HCT116 (cell line): ENCODE results near the gene ACOX3. TPM values are rescaled to one million over a fixed set of nuclear protein-coding genes. Genes with fewer than 3 reads are reported as not detected.

Experiments
- ATAC-seq: fragments of 200-7000 bp; cut with Tn5 transposase; 2 replicates; pipeline ENCODE4 v1.9.1; 2020; ENCODE audit warnings: mild to moderate bottlenecking, moderate library complexity
- BruUV-seq: library from RNA; stranded (reverse); fragments of 400-500 nt; replicated peaks from 2 replicates; lab custom pipeline; 2021; lab: Mats Ljungman, UMichigan
- CTCF ChIA-PET: fragments of 300-600 bp; sonication (Branson Sonifier 250); formaldehyde crosslinking; loops from one replicate; lab custom pipeline; 2021; ENCODE audit warnings: antibody characterized with exemption; lab: Charles Lee
- POLR2A ChIA-PET: fragments of 300-600, 350-600 bp; sonication (Branson Sonifier 250); formaldehyde crosslinking; loops from one replicate; lab custom pipeline; 2021; ENCODE audit warnings: antibody characterized with exemption; lab: Charles Lee
- RAD21 ChIA-PET, 2 experiments: fragments of 300-600 bp; sonication (Branson Sonifier 250); formaldehyde crosslinking; loops; one replicate each; lab custom pipeline; 2023; ENCODE audit warnings: low total read pairs in 2 of 2; ENCODE audit not compliant: uncharacterized antibody in 2 of 2, unreplicated experiment in 2 of 2, low non-redundant PET in 1 of 2; lab: Charles Lee
- DNase-seq: peaks from one replicate; pipeline ENCODE4 v3.0.0-alpha.2; 2010; ENCODE audit warnings: low read depth, low spot score
- H2AFZ ChIP-seq: fragments of 200-600 bp; shearing (Covaris generic), sonication (generic); 2 replicates; pipeline ENCODE4 v1.6.1; 2017; ENCODE audit warnings: low read depth, mixed run types, mixed read lengths, antibody characterized with exemption, low read length; ENCODE audit not compliant: poor library complexity, severe bottlenecking
- H3K27ac ChIP-seq: 2 replicates; pipeline ENCODE4 v1.5.1; 2012; ENCODE audit warnings: low read depth, low read length
- H3K27me3 ChIP-seq: fragments of 200-600 bp; sonication (generic); 2 replicates; pipeline ENCODE4 v1.6.1; 2016; ENCODE audit warnings: mixed run types, low read length, mixed read lengths; ENCODE audit not compliant: insufficient read depth
- H3K36me3 ChIP-seq, 2 experiments: fragments of 200-500 bp in 1 of 2; fragments of 200-600 bp in 1 of 2; sonication (Bioruptor generic) in 1 of 2; sonication (generic) in 1 of 2; 2 replicates each; pipeline versions ENCODE4 v1.5.1 to v1.6.1; 2014 to 2016; ENCODE audit warnings: low read length in 2 of 2, inconsistent platforms in 1 of 2, mixed read lengths in 1 of 2, mixed run types in 1 of 2; ENCODE audit not compliant: insufficient read depth in 2 of 2, control insufficient read depth in 1 of 2
- H3K4me1 ChIP-seq, 2 experiments: fragments of 200-600 bp in 1 of 2; sonication (generic) in 1 of 2; 2 replicates each; pipeline versions ENCODE4 v1.5.1 to v1.6.1; 2012 to 2017; ENCODE audit warnings: low read length in 2 of 2, inconsistent platforms in 1 of 2, mild to moderate bottlenecking in 1 of 2, mixed read lengths in 1 of 2, mixed run types in 1 of 2, moderate library complexity in 1 of 2; ENCODE audit not compliant: insufficient read depth in 2 of 2, control insufficient read depth in 1 of 2
- H3K4me2 ChIP-seq: fragments of 200-600 bp; sonication (generic); 2 replicates; pipeline ENCODE4 v1.6.1; 2017; ENCODE audit warnings: mixed run types, low read length, mixed read lengths
- H3K4me3 ChIP-seq, 2 experiments: fragments of 200-600 bp in 1 of 2; sonication (generic) in 1 of 2; replicated peaks in 1 of 2; 2 replicates each; pipeline ENCODE4 v1.5.1; 2011 to 2016; ENCODE audit warnings: low read length in 2 of 2, control low read depth in 1 of 2, low read depth in 1 of 2, mild to moderate bottlenecking in 1 of 2, mixed read lengths in 1 of 2, mixed run types in 1 of 2
- H3K79me2 ChIP-seq: fragments of 200-600 bp; sonication (generic); 2 replicates; pipeline ENCODE4 v1.6.1; 2017; ENCODE audit warnings: mild to moderate bottlenecking, mixed run types, low read length, moderate library complexity, mixed read lengths; ENCODE audit not compliant: insufficient read depth
- H3K9ac ChIP-seq: fragments of 200-600 bp; sonication (generic); 2 replicates; pipeline ENCODE4 v1.6.1; 2016; ENCODE audit warnings: low read length, mixed read lengths
- H3K9me2 ChIP-seq: fragments of 200-600 bp; sonication (generic), shearing (Covaris generic); 2 replicates; pipeline ENCODE4 v1.6.1; 2017; ENCODE audit warnings: mixed run types, mild to moderate bottlenecking, moderate library complexity; ENCODE audit not compliant: insufficient read depth
- H3K9me3 ChIP-seq, 2 experiments: fragments of 200-500 bp in 1 of 2; fragments of 200-600 bp in 1 of 2; sonication (Bioruptor generic) in 1 of 2; sonication (generic) in 1 of 2; 2 replicates each; pipeline ENCODE4 v1.6.1; 2014 to 2017; ENCODE audit warnings: low read length in 2 of 2, mixed read lengths in 2 of 2, inconsistent platforms in 1 of 2, low read depth in 1 of 2, mild to moderate bottlenecking in 1 of 2, mixed run types in 1 of 2, moderate library complexity in 1 of 2; ENCODE audit not compliant: control insufficient read depth in 1 of 2, insufficient read depth in 1 of 2
- H4K20me1 ChIP-seq: fragments of 200-600 bp; sonication (generic), shearing (Covaris generic); 2 replicates; pipeline ENCODE4 v1.6.1; 2017; ENCODE audit warnings: mixed run types, mild to moderate bottlenecking, moderate library complexity; ENCODE audit not compliant: insufficient read depth
- CTCF ChIP-seq, 3 experiments: fragments of 200-600 bp in 1 of 3; sonication (generic) in 1 of 3; IDR thresholded peaks in 2 of 3; conservative IDR thresholded peaks in 1 of 3; 2 replicates each; pipeline ENCODE4 v1.5.1; 2012 to 2017; ENCODE audit warnings: low read depth in 2 of 3, low read length in 2 of 3, antibody characterized with exemption in 1 of 3, borderline replicate concordance in 1 of 3, control low read depth in 1 of 3, mild to moderate bottlenecking in 1 of 3, mixed read lengths in 1 of 3, mixed run types in 1 of 3, moderate library complexity in 1 of 3; ENCODE audit not compliant: insufficient read depth in 1 of 3
- EGR1 ChIP-seq: IDR thresholded peaks from 2 replicates; pipeline ENCODE4 v1.6.1; 2012; ENCODE audit warnings: low read depth
- JUND ChIP-seq: IDR thresholded peaks from 2 replicates; pipeline ENCODE4 v1.6.1; 2012
- MAX ChIP-seq: IDR thresholded peaks from 2 replicates; pipeline ENCODE4 v1.6.1; 2012
- POLR2AphosphoS5 ChIP-seq: IDR thresholded peaks from 2 replicates; pipeline ENCODE4 v1.6.1; 2011; ENCODE audit warnings: mild to moderate bottlenecking, low read depth, low read length, moderate library complexity
- RAD21 ChIP-seq: IDR thresholded peaks from 2 replicates; pipeline ENCODE4 v1.6.1; 2012; ENCODE audit warnings: low read depth, mild to moderate bottlenecking
- REST ChIP-seq: IDR thresholded peaks from 2 replicates; pipeline ENCODE4 v1.6.1; 2012; ENCODE audit warnings: low read depth
- SP1 ChIP-seq: IDR thresholded peaks from 2 replicates; pipeline ENCODE4 v1.6.1; 2012; ENCODE audit warnings: low read depth
- TCF7L2 ChIP-seq: IDR thresholded peaks from 2 replicates; pipeline ENCODE4 v1.7.0; 2011; ENCODE audit warnings: borderline replicate concordance, inconsistent platforms; ENCODE audit not compliant: insufficient read depth, insufficient read length; ENCODE audit errors: extremely low read depth
- ZBTB33 ChIP-seq: IDR thresholded peaks from 2 replicates; pipeline ENCODE4 v1.6.1; 2011; ENCODE audit warnings: mild to moderate bottlenecking, low read length, moderate library complexity; ENCODE audit not compliant: insufficient replicate concordance; ENCODE audit errors: extremely low read depth
- intact Hi-C: fragments of 100-400 bp; cut with micrococcal nuclease; formaldehyde crosslinking; loops from 2 replicates; pipeline ENCODE4 v1.10.0; 2022
- total RNA-seq: library from RNA; stranded (reverse); gene quantifications from one replicate; pipeline ENCODE4 v1.2.1, GENCODE V29; 2021; ENCODE audit not compliant: unreplicated experiment

The ACOX3 gene
- total RNA-seq, 1 experiment from 2014 or later: 16.9 TPM

GRCh38 chr4:8478801-8479744, 38.5 kb upstream of the ACOX3 start:
- no peak overlapping the region for H2AFZ ChIP-seq
- no peaks in the 10 kb centered on the region for H3K27me3 ChIP-seq
- no peak overlapping the region for H3K9ac ChIP-seq
- BruUV-seq: no TSS peak
- CTCF ChIA-PET: no interaction called here
- intact Hi-C loops: no loop called here
- no peaks in the 10 kb centered on the region for H3K9me2 ChIP-seq
- H3K4me3 ChIP-seq: no peak overlapping the region
- no peaks in the 10 kb centered on the region for H3K9me3 ChIP-seq
- TF ChIP-seq SP1 (no peak), RAD21 (no peak), MAX (no peak), EGR1 (no peak)
- TF ChIP-seq, all 23 proteins: peak for 0
- Histone ChIP-seq H3K4me1 (no peaks in the 10 kb centered on the region), H3K4me2 (no peak overlapping the region), H3K36me3 (peaks cover 0 to 8% of the 10 kb centered on the region in 2 experiments; a peak in 2 of 4 replicates), H3K79me2 (no peaks in the 10 kb centered on the region), H3K27ac (no peak overlapping the region), H4K20me1 (no peaks in the 10 kb centered on the region)
- POLR2A ChIA-PET: no interaction called here
- no peak for ATAC-seq
- no peak for DNase-seq
- RAD21 ChIA-PET: no interaction called here

GRCh38 chr4:8478371-8478770, 37.8 kb upstream of the ACOX3 start:
- Histone ChIP-seq H3K9me2 (no peaks in the 10 kb centered on the region), H3K9me3 (no peaks in the 10 kb centered on the region), H2AFZ (no peak overlapping the region), H3K36me3 (peaks cover 0 to 8% of the 10 kb centered on the region in 2 experiments; a peak in 2 of 4 replicates), H4K20me1 (no peaks in the 10 kb centered on the region), H3K4me2 (no peak overlapping the region), H3K27ac (no peak overlapping the region), H3K27me3 (no peaks in the 10 kb centered on the region), H3K9ac (no peak overlapping the region), H3K4me3 (no peak overlapping the region), H3K4me1 (no peaks in the 10 kb centered on the region), H3K79me2 (no peaks in the 10 kb centered on the region)
- POLR2A ChIA-PET: no interaction called here
- no peak for TF ChIP-seq REST
- TF ChIP-seq ZBTB33: no peak
- TF ChIP-seq TCF7L2: no peak
- no peak for TF ChIP-seq CTCF (IDR thresholded peaks at IDR 0.05 in 2 of 3, conservative IDR thresholded peaks at IDR 0.05 in 1 of 3; ENCODE audit: borderline replicate concordance in 1 of 3, insufficient read depth in 1 of 3, low read depth in 2 of 3, low read length in 2 of 3)
- TF ChIP-seq JUND: no peak
- TF ChIP-seq POLR2AphosphoS5: no peak
- BruUV-seq: no TSS peak
- DNase-seq (no peak), ATAC-seq (no peak)
- intact Hi-C loops: no loop called here
- RAD21 ChIA-PET: no interaction called here
- CTCF ChIA-PET: no interaction called here
